IMR-90 (cell line): Measurements from ENCODE around the gene PKIG. TPM values are rescaled to one million over a fixed set of nuclear protein-coding genes. Genes with fewer than 3 reads are reported as not detected.

Experiments used
- ATAC-seq: fragments of 200-7000 bp; cut with Tn5 transposase; 2 replicates; pipeline ENCODE4 v1.9.1; 2020; ENCODE audit warnings: low read depth, mild to moderate bottlenecking, moderate library complexity
- BruUV-seq: library from RNA; stranded (reverse); fragments of 400-500 nt; replicated peaks from 2 replicates; lab custom pipeline; 2021; lab: Mats Ljungman, UMichigan
- CTCF ChIA-PET: fragments of 300-600 bp; formaldehyde crosslinking; extraction: SDS; loops from one replicate; lab custom pipeline; 2021; ENCODE audit warnings: antibody characterized with exemption; lab: Yijun Ruan, JAX
- POLR2A ChIA-PET: fragments of 300-600 bp; sonication (Branson Sonifier 250); formaldehyde crosslinking; loops from one replicate; lab custom pipeline; 2022; ENCODE audit warnings: antibody characterized with exemption; ENCODE audit not compliant: unreplicated experiment; lab: Charles Lee
- DNase-seq: peaks from one replicate; pipeline ENCODE4 v3.0.0; 2013
- H2AFZ ChIP-seq: replicated peaks from 2 replicates; pipeline ENCODE3; 2013; ENCODE audit warnings: low read length, mild to moderate bottlenecking; ENCODE audit not compliant: poor library complexity
- H2AK5ac ChIP-seq: 2 replicates; pipeline ENCODE4 v1.6.1; 2013; ENCODE audit warnings: low read depth, low read length, inconsistent platforms
- H2AK9ac ChIP-seq: replicated peaks from 2 replicates; pipeline ENCODE3; 2013; ENCODE audit warnings: mild to moderate bottlenecking, low read depth, low read length, moderate library complexity; ENCODE audit not compliant: poor library complexity
- H2BK120ac ChIP-seq: 2 replicates; pipeline ENCODE4 v1.6.1; 2013; ENCODE audit warnings: low read depth, low read length, inconsistent platforms
- H2BK15ac ChIP-seq: 3 replicates; pipeline ENCODE4 v1.6.1; 2013; ENCODE audit warnings: low read depth, low read length, inconsistent platforms
- H2BK20ac ChIP-seq: 2 replicates; pipeline ENCODE4 v1.6.1; 2013; ENCODE audit warnings: low read depth, mild to moderate bottlenecking, inconsistent platforms, low read length, moderate library complexity
- H2BK5ac ChIP-seq: 2 replicates; pipeline ENCODE4 v1.6.1; 2013; ENCODE audit warnings: mild to moderate bottlenecking, low read depth, low read length, inconsistent platforms; ENCODE audit not compliant: poor library complexity, severe bottlenecking
- H3K14ac ChIP-seq: replicated peaks from 2 replicates; pipeline ENCODE4 v1.6.1; 2013; ENCODE audit warnings: low read depth, low read length, inconsistent platforms
- H3K18ac ChIP-seq: 2 replicates; pipeline ENCODE4 v1.6.1; 2013; ENCODE audit warnings: low read depth, low read length, control low read depth
- H3K23ac ChIP-seq: 2 replicates; pipeline ENCODE4 v1.6.1; 2013; ENCODE audit warnings: low read depth, low read length, inconsistent platforms
- H3K27ac ChIP-seq: 2 replicates; pipeline ENCODE4 v1.5.1; 2013; ENCODE audit warnings: mild to moderate bottlenecking, control low read depth, low read length; ENCODE audit not compliant: insufficient read depth
- H3K27me3 ChIP-seq: 2 replicates; pipeline ENCODE4 v1.6.1; 2013; ENCODE audit warnings: low read length; ENCODE audit not compliant: control insufficient read depth, insufficient read depth
- H3K36me3 ChIP-seq: 2 replicates; pipeline ENCODE4 v1.6.1; 2013; ENCODE audit warnings: low read length, mixed read lengths; ENCODE audit not compliant: control insufficient read depth, insufficient read depth
- H3K4ac ChIP-seq: 2 replicates; pipeline ENCODE4 v1.6.1; 2013; ENCODE audit warnings: low read depth, low read length, inconsistent platforms
- H3K4me1 ChIP-seq: 2 replicates; pipeline ENCODE4 v1.6.1; 2013; ENCODE audit warnings: low read length, mixed read lengths; ENCODE audit not compliant: control insufficient read depth, insufficient read depth
- H3K4me2 ChIP-seq: 2 replicates; pipeline ENCODE4 v1.6.1; 2013; ENCODE audit warnings: low read depth, mild to moderate bottlenecking, control low read depth, low read length, moderate library complexity
- H3K4me3 ChIP-seq: 2 replicates; pipeline ENCODE4 v1.5.1; 2013; ENCODE audit warnings: low read depth, mild to moderate bottlenecking, control low read depth, low read length, moderate library complexity; ENCODE audit not compliant: insufficient read depth
- H3K56ac ChIP-seq: 2 replicates; pipeline ENCODE4 v1.6.1; 2013; ENCODE audit warnings: low read length, inconsistent platforms; ENCODE audit not compliant: insufficient read depth; ENCODE audit errors: extremely low read depth
- H3K79me1 ChIP-seq, 2 experiments: 2 replicates each; pipeline ENCODE4 v1.6.1; 2013; ENCODE audit warnings: low read length in 2 of 2, inconsistent platforms in 1 of 2, low read depth in 1 of 2
- H3K9ac ChIP-seq: 2 replicates; pipeline ENCODE4 v1.6.1; 2013; ENCODE audit warnings: low read depth, low read length, control low read depth
- H3K9me1 ChIP-seq: 2 replicates; pipeline ENCODE4 v1.6.1; 2013; ENCODE audit warnings: low read length, inconsistent platforms; ENCODE audit not compliant: insufficient read depth
- H3K9me3 ChIP-seq: 2 replicates; pipeline ENCODE4 v1.6.1; 2013; ENCODE audit warnings: low read length; ENCODE audit not compliant: control insufficient read depth, insufficient read depth
- H4K20me1 ChIP-seq: 2 replicates; pipeline ENCODE4 v1.6.1; 2013; ENCODE audit warnings: low read length, inconsistent platforms; ENCODE audit not compliant: insufficient read depth
- H4K5ac ChIP-seq: 2 replicates; pipeline ENCODE4 v1.6.1; 2013; ENCODE audit warnings: mild to moderate bottlenecking, low read depth, low read length, control low read depth
- H4K8ac ChIP-seq, 2 experiments: 2 replicates each; pipeline ENCODE4 v1.6.1; 2013; ENCODE audit warnings: low read depth in 2 of 2, low read length in 2 of 2, control low read depth in 1 of 2, inconsistent platforms in 1 of 2
- H4K91ac ChIP-seq: 2 replicates; pipeline ENCODE4 v1.6.1; 2013; ENCODE audit warnings: low read depth, low read length, inconsistent platforms; ENCODE audit not compliant: insufficient read depth
- CEBPB ChIP-seq: IDR thresholded peaks from 2 replicates; pipeline ENCODE4 v1.6.1; 2012; ENCODE audit warnings: low read depth, low read length, improper control_type of control experiment
- FOS ChIP-seq: fragments of 150-350 bp; IDR thresholded peaks from 2 replicates; pipeline ENCODE4 v1.6.1; 2016; ENCODE audit warnings: low read depth, low read length
- MAFK ChIP-seq: IDR thresholded peaks from 2 replicates; pipeline ENCODE4 v1.6.1; 2012; ENCODE audit warnings: low read depth, low read length, improper control_type of control experiment
- MXI1 ChIP-seq: IDR thresholded peaks from 2 replicates; pipeline ENCODE4 v1.6.1; 2012; ENCODE audit warnings: low read depth, mild to moderate bottlenecking, low read length, moderate library complexity, borderline replicate concordance
- NFE2L2 ChIP-seq: fragments of 150-350 bp; IDR thresholded peaks from 2 replicates; pipeline ENCODE4 v1.6.1; 2016; ENCODE audit warnings: low read depth, mild to moderate bottlenecking, low read length
- POLR2A ChIP-seq: IDR thresholded peaks from 2 replicates; pipeline ENCODE4 v1.6.1; 2012; ENCODE audit warnings: mild to moderate bottlenecking, low read depth, low read length
- RAD21 ChIP-seq: IDR thresholded peaks from 2 replicates; pipeline ENCODE4 v1.6.1; 2012; ENCODE audit warnings: low read length, improper control_type of control experiment
- RCOR1 ChIP-seq: IDR thresholded peaks from 2 replicates; pipeline ENCODE4 v1.6.1; 2012; ENCODE audit warnings: mild to moderate bottlenecking, low read length, improper control_type of control experiment; ENCODE audit not compliant: insufficient replicate concordance
- RFX5 ChIP-seq: IDR thresholded peaks from 2 replicates; pipeline ENCODE4 v1.8.0; 2012; ENCODE audit warnings: low read depth, mild to moderate bottlenecking, low read length, moderate library complexity
- SMC3 ChIP-seq: fragments of 150-350 bp; IDR thresholded peaks from 2 replicates; pipeline ENCODE4 v1.6.1; 2016; ENCODE audit warnings: low read depth, mild to moderate bottlenecking, antibody characterized with exemption, low read length, moderate library complexity
- WGBS, 2 experiments: methylation state at CpG; one replicate each; pipeline versions ENCODE4 v1.1.5 to v1.1.7; 2013; ENCODE audit warnings: missing lambda C conversion rate in 2 of 2; ENCODE audit not compliant: insufficient read length in 1 of 2; ENCODE audit errors: extremely low coverage in 2 of 2; 5-methylcytosine and 5-hydroxymethylcytosine counted together
- dilution Hi-C: fragments of 300-500 bp; cut with HindIII; formaldehyde crosslinking; loops from one replicate; pipeline ENCODE4 v1.14.3; 2018; ENCODE audit warnings: low sequenced_read_pairs; ENCODE audit not compliant: unreplicated experiment
- in situ Hi-C: fragments of 300-500 bp; cut with MboI; formaldehyde crosslinking; loops from 3 replicates; pipeline ENCODE4 v1.14.3; 2019; ENCODE audit warnings: low sequenced_read_pairs, inconsistent platforms, mixed read lengths
- intact Hi-C: fragments of 100-400 bp; cut with micrococcal nuclease; formaldehyde crosslinking; loops from 2 replicates; pipeline ENCODE4 v1.10.0; 2022
- polyA plus RNA-seq, 3 experiments: library from polyadenylated mRNA; depleted of rRNA; stranded (reverse); fragments of >200 nt; gene quantifications; 2 replicates each; pipeline ENCODE4 v1.2.3, GENCODE V29; 2012; ENCODE audit warnings: low replicate concordance in 1 of 3
- total RNA-seq: library from RNA; depleted of rRNA; stranded (reverse); fragments of >200 nt; gene quantifications from 2 replicates; pipeline ENCODE4 v1.2.3, GENCODE V29; 2012
- TF ChIP-seq, protein P1 (sequence below): conservative IDR thresholded peaks from 2 replicates; pipeline ENCODE4 v1.5.1; 2012; ENCODE audit warnings: mild to moderate bottlenecking, low read depth, low read length, improper control_type of control experiment
- TF ChIP-seq, protein P2 (sequence below): fragments of 150-350 bp; IDR thresholded peaks from 2 replicates; pipeline ENCODE4 v1.6.1; 2017; ENCODE audit warnings: mild to moderate bottlenecking, antibody characterized with exemption, low read length, low read depth

The PKIG gene
- total and polyA plus RNA-seq, 2 of the 4 experiments (the other 2 are of a cell fraction) = 78.3 to 89.6 TPM

DNA sequence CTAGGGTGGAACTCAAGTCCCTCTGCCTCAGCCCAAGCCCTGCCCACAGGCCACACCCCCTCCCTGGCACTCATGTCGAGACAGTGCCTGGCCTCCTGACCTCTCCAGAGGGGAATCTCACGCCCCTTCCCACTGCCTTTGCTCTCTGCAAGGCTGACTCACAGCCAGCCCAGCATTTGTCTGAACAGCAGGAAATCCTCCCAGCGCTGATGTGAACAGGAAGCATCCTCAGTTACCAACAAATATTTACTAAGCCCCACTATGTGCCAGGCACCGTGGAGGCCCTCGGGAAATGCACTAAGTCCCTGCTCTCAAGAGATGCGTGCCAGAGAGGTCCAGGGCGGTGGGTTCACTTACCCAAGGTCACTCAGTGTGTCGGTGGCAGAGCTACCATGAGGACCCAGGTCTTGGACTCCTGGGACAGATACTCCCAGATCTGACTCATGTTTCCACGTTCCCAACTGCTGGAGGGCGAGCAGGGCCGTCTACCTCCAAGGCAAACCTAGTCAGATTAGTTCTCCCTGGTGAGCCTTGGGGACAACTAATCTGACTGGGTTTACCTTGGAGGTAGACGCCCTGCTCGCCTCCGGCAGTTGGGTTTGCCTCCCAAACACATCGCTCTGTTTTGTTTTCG is 61.3 kb downstream of the PKIG start (continued):
- TF ChIP-seq RFX5 (no peak), NFE2L2 (no peak)

DNA sequence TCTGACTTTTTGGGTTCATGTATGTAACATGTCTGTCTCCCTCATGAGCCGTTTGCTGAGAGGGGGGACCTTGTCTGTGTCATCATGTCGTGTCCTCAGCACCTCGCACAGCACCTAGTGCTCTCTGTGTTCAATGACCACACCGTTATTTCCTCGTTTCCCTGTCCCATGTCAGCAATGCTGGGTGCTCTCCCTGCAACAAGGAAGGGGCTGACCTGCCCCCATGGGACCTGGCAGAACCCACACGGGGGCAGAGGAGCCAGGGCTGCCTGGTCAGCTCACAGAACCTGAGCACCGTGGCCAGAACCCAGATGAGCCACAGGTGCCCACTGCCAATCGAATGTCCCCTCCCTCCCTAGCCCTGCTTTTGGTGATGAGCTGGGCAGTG is 61.8 kb downstream of the PKIG start:
- peaks cover 4% of the 10 kb centered on the region for H3K9me3 ChIP-seq
- H3K18ac ChIP-seq = no peak overlapping the region
- peak overlapping the region; percentile 68 for H2BK120ac ChIP-seq
- H3K23ac ChIP-seq = 0 out of 2 replicates have a peak overlapping the region, but pooled peaks have one; percentile 65
- peak overlapping the region; percentile 9; the same call in 1 of the 3 replicates for H2BK15ac ChIP-seq
- H3K14ac ChIP-seq = peak overlapping the region; percentile 64
- no peak overlapping the region for H2AK9ac ChIP-seq
- POLR2A ChIA-PET = no interaction called here
- in situ Hi-C loops = no loop called here
- peak overlapping the region; percentile 86 for H2AFZ ChIP-seq
- H3K4me1 ChIP-seq = peaks cover 28% of the 10 kb centered on the region
- DNase-seq (no peak), ATAC-seq (no peak)
- no peak overlapping the region for H3K4me2 ChIP-seq
- H4K8ac ChIP-seq = peak overlapping the region; percentile 64; a peak in 2 of 4 replicates
- peaks cover 16% of the 10 kb centered on the region; the same call in 1 of the 2 replicates for H3K9me1 ChIP-seq
- CTCF ChIA-PET = interaction anchor here (1.1 kb wide), 1 partner anchor 61 kb away, joined by 3 read pairs; no protein-coding TSS in a partner anchor
- no peaks in the 10 kb centered on the region for H3K36me3 ChIP-seq
- peak overlapping the region; percentile 8 for H2BK5ac ChIP-seq
- H2BK20ac ChIP-seq = peak overlapping the region; percentile 81; the same call in 1 of the 2 replicates
- H3K56ac ChIP-seq = no peak overlapping the region
- dilution Hi-C loops = no loop called here
- H4K5ac ChIP-seq = peak overlapping the region; percentile 28; the same call in 1 of the 2 replicates
- BruUV-seq = no TSS peak
- peak overlapping the region; percentile 63 for H3K4ac ChIP-seq
- H3K27me3 ChIP-seq = no peaks in the 10 kb centered on the region
- H3K4me3 ChIP-seq = no peak overlapping the region
- H3K79me1 ChIP-seq = peaks cover 3 to 11% of the 10 kb centered on the region in 2 experiments; a peak in 2 of 4 replicates
- peak overlapping the region; percentile 94 for H2AK5ac ChIP-seq
- H4K20me1 ChIP-seq = no peaks in the 10 kb centered on the region
- peak overlapping the region; percentile 60 for H4K91ac ChIP-seq
- H3K27ac ChIP-seq = no peak overlapping the region
- intact Hi-C loops = no loop called here
- 93% methylated on average over 3 of the region's 8 CpGs; no CpG with 5 or more reads in 1 of the 2 experiments for WGBS, 2 experiments
- H3K9ac ChIP-seq = no peak overlapping the region
- TF ChIP-seq FOS (no peak), POLR2A (no peak), CEBPB (no peak), SMC3 (no peak), RCOR1 (no peak), MXI1 (no peak), MAFK (no peak), RFX5 (no peak), NFE2L2 (no peak), RAD21 (no peak)
- TF ChIP-seq, protein P1, sequence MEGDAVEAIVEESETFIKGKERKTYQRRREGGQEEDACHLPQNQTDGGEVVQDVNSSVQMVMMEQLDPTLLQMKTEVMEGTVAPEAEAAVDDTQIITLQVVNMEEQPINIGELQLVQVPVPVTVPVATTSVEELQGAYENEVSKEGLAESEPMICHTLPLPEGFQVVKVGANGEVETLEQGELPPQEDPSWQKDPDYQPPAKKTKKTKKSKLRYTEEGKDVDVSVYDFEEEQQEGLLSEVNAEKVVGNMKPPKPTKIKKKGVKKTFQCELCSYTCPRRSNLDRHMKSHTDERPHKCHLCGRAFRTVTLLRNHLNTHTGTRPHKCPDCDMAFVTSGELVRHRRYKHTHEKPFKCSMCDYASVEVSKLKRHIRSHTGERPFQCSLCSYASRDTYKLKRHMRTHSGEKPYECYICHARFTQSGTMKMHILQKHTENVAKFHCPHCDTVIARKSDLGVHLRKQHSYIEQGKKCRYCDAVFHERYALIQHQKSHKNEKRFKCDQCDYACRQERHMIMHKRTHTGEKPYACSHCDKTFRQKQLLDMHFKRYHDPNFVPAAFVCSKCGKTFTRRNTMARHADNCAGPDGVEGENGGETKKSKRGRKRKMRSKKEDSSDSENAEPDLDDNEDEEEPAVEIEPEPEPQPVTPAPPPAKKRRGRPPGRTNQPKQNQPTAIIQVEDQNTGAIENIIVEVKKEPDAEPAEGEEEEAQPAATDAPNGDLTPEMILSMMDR = no peak
- TF ChIP-seq, protein P2, sequence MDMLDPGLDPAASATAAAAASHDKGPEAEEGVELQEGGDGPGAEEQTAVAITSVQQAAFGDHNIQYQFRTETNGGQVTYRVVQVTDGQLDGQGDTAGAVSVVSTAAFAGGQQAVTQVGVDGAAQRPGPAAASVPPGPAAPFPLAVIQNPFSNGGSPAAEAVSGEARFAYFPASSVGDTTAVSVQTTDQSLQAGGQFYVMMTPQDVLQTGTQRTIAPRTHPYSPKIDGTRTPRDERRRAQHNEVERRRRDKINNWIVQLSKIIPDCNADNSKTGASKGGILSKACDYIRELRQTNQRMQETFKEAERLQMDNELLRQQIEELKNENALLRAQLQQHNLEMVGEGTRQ = no peak
